ENCODE data around the gene CSNK1G1. TPM values are rescaled to one million over a fixed set of nuclear protein-coding genes. Genes with fewer than 3 reads are reported as not detected.

Gene CSNK1G1
- total RNA-seq, 1 donor from 2014 or later: 19.9 TPM

DNA sequence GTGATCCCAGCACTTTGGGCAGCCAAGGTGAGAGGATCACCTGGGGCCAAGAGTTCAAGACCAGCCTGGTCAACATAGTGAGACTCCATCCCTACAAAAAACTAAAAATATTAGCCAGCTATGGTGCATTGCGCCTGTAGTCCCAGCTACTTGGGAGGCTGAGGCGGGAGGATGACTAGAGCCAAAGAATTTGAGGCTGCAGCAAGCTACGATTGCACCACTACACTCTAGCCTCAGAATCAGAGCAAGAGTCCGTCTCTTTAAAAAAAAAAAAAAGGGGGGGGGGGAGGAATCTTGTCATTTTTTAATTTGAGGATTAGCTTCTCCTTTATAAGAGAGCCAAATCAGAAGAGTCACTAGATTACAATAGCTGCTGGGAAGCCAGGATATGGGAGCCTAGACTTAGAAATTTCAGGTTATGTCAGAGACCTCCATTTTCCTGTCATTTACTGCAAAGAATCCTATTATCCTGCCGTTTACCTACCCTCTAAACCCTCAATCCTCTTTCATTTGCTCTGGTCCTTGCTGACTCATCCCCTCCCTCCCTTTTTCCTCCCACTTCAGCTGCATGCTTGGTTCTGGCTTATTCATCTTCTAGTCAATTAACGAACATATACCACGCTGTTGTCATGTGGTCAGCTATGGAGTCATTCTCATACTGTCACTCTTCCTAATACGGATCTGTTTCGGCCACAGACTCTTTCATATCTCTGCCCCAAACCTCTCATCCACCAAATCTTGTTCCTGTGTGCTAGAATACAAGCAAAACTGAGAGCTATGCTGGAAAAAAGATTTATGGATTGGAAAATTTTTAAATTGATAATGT lies 109.4 kb downstream of the CSNK1G1 start:
- Mint-ChIP-seq H3K36me3 (peaks cover 8% of the 10 kb centered on the region), H3K9me3 (peaks cover 15% of the 10 kb centered on the region), H3K4me1 (ENCODE audit: unreplicated experiment) (peaks cover 18% of the 10 kb centered on the region), H3K27me3 (no peaks in the 10 kb centered on the region), H3K27ac (no peak overlapping the region), H3K4me3 (no peak overlapping the region)
- no peak for DNase-seq (ENCODE audit: extremely low spot score, unreplicated experiment)
- TF ChIP-seq, protein P1, sequence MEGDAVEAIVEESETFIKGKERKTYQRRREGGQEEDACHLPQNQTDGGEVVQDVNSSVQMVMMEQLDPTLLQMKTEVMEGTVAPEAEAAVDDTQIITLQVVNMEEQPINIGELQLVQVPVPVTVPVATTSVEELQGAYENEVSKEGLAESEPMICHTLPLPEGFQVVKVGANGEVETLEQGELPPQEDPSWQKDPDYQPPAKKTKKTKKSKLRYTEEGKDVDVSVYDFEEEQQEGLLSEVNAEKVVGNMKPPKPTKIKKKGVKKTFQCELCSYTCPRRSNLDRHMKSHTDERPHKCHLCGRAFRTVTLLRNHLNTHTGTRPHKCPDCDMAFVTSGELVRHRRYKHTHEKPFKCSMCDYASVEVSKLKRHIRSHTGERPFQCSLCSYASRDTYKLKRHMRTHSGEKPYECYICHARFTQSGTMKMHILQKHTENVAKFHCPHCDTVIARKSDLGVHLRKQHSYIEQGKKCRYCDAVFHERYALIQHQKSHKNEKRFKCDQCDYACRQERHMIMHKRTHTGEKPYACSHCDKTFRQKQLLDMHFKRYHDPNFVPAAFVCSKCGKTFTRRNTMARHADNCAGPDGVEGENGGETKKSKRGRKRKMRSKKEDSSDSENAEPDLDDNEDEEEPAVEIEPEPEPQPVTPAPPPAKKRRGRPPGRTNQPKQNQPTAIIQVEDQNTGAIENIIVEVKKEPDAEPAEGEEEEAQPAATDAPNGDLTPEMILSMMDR (conservative IDR thresholded peaks at IDR 0.05): no peak

DNA sequence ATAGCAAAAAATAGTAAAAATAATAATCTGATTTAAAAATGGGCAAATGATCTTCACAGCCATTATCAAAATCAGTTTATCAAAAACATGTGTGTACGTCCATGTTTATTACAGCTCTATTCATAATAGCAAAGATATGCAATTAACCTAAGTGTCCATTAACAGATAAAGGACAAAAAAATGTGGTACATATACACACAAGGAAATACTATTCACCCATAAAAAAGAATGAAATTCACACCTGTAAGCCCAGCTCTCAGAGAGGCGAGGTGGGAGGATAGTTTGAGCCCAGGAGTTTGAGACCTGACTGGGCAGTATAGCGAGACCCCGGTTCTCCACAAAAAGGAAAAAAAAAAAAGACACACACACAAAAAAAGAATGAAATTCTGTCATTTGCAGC lies 110.6 kb downstream of the CSNK1G1 start:
- TF ChIP-seq, protein P1 (conservative IDR thresholded peaks at IDR 0.05): no peak
- H3K36me3 Mint-ChIP-seq: peaks cover 10% of the 10 kb centered on the region
- H3K4me1 Mint-ChIP-seq (ENCODE audit: unreplicated experiment): peaks cover 14% of the 10 kb centered on the region
- no peaks in the 10 kb centered on the region for H3K27me3 Mint-ChIP-seq
- H3K27ac Mint-ChIP-seq: no peak overlapping the region
- no peak for DNase-seq (ENCODE audit: extremely low spot score, unreplicated experiment)
- H3K4me3 Mint-ChIP-seq: no peak overlapping the region
- H3K9me3 Mint-ChIP-seq: peaks cover 17% of the 10 kb centered on the region

DNA sequence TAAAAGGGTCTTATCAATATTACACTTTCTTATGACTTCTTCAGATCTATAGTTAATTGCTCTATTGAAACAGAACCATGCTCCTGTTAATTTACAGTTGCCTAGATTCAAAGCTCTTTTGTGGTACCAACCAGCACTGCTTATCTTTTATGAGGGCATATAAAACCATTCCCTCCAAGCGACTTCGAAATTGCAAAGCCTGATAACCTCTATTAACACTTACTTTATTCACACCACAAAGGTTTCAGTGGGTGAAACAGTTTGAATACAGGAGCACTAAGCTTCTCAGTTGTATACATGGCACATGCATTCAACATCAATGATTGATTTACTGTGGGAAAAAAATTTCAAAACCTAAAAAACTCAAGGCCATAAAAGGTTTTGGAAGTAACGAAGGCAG lies 118.3 kb downstream of the CSNK1G1 start:
- DNase-seq (ENCODE audit: extremely low spot score, unreplicated experiment): no peak
- H3K9me3 Mint-ChIP-seq: peaks cover 9% of the 10 kb centered on the region
- no peaks in the 10 kb centered on the region for H3K4me1 Mint-ChIP-seq (ENCODE audit: unreplicated experiment)
- no peaks in the 10 kb centered on the region for H3K27me3 Mint-ChIP-seq
- TF ChIP-seq, protein P1 (conservative IDR thresholded peaks at IDR 0.05): no peak
- H3K36me3 Mint-ChIP-seq: peaks cover 6% of the 10 kb centered on the region
- H3K4me3 Mint-ChIP-seq: no peak overlapping the region
- H3K27ac Mint-ChIP-seq: no peak overlapping the region

DNA sequence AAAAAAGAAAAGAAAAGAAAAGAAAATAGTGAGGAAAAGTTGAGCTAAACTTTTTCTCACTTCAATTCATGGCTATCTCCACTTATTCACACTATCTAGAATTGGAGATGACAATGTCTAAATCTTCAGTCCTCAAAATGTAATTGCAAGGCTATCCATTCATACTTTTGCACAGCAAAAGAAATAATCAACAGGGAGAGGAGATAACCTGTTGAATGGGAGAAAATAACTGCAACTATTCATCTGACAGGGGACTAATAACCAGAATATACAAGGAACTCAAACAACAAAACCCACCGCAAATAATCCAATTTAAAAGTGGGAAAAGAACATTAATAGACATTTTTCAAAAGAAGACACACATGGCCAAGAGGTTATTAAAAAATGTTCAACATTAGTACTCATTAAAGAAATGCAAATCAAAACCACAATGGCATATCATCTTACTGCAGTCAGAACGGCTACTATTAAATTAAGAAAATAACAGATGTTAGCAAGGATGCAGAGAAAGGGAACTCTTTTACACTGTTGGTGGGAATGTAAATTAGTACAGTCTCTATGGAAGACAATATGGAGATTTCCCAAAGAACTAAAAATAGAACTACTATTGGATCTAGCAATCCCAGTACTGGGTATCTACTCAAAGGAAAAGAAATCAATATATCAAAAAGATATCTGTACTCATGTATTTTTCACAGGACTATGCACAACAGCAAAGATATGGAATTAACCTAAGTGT lies 119.6 kb downstream of the CSNK1G1 start:
- H3K36me3 Mint-ChIP-seq: no peaks in the 10 kb centered on the region
- H3K27ac Mint-ChIP-seq: no peak overlapping the region
- no peak overlapping the region for H3K4me3 Mint-ChIP-seq
- TF ChIP-seq, protein P1 (conservative IDR thresholded peaks at IDR 0.05): no peak
- no peaks in the 10 kb centered on the region for H3K9me3 Mint-ChIP-seq
- no peaks in the 10 kb centered on the region for H3K27me3 Mint-ChIP-seq
- no peaks in the 10 kb centered on the region for H3K4me1 Mint-ChIP-seq (ENCODE audit: unreplicated experiment)
- no peak for DNase-seq (ENCODE audit: extremely low spot score, unreplicated experiment)

DNA sequence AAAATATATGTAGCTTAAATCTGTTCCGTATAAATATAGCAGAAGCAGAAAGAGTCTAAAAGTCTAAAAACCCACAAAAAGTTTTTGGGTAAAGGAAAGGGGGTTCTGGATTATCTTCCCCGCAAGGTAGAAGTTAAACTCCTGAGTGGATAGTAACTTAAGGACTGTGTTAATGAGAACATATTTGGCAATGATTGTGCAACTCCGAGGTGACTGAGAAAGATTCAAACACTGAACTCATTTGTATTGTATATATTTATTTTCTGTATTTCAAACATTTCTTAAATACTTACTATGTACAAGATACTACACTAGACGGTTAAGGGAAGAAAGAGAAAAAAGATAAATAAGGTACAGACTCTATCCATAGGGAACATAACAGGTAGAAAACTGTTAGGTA lies 120.4 kb downstream of the CSNK1G1 start:
- no peak for DNase-seq (ENCODE audit: extremely low spot score, unreplicated experiment)
- H3K36me3 Mint-ChIP-seq: no peaks in the 10 kb centered on the region
- TF ChIP-seq, protein P1 (conservative IDR thresholded peaks at IDR 0.05): no peak
- no peak overlapping the region for H3K27ac Mint-ChIP-seq
- H3K9me3 Mint-ChIP-seq: no peaks in the 10 kb centered on the region
- H3K27me3 Mint-ChIP-seq: no peaks in the 10 kb centered on the region
- H3K4me3 Mint-ChIP-seq: no peak overlapping the region
- H3K4me1 Mint-ChIP-seq (ENCODE audit: unreplicated experiment): no peaks in the 10 kb centered on the region

Data from type B pancreatic cell (in vitro differentiated cells).